Measurements from ENCODE around the gene DALRD3.
A peak's percentile ranks its signal among the peaks of the same experiment; 100 is the strongest.

DALRD3 gene

GRCh38 chr3:49004352-49005302 is 13.8 kb downstream of the DALRD3 start:
- DNase-seq, result no peak

- no peak for DNase-seq
Observed at GRCh38 chr3:49001155-49001554, 17.2 kb downstream of the DALRD3 start.

GRCh38 chr3:48999085-48999858 is 19.1 kb downstream of the DALRD3 start:
- no peak for DNase-seq

- DNase-seq, result no peak
Observed at GRCh38 chr3:48997714-48998637, 20.4 kb downstream of the DALRD3 start.

GRCh38 chr3:48997102-48997635 is 21.2 kb downstream of the DALRD3 start:
- DNase-seq, result no peak

GRCh38 chr3:48996640-48997039 is 21.7 kb downstream of the DALRD3 start:
- DNase-seq, result no peak

- DNase-seq, result no peak
Observed at GRCh38 chr3:48993834-48994233, 24.5 kb downstream of the DALRD3 start.

- DNase-seq, result no peak
Observed at GRCh38 chr3:48991851-48992545, 26.4 kb downstream of the DALRD3 start.

- DNase-seq, result peak; percentile 28
Observed at GRCh38 chr3:48990636-48991469, 27.5 kb downstream of the DALRD3 start.

- peak; percentile 43 for DNase-seq
Observed at GRCh38 chr3:48989796-48990635, 28.4 kb downstream of the DALRD3 start, which contains the start of gene P4HTM. Gene P4HTM, plus strand, starts transcription at chr3:48990241. Its CDS starts 16 bp downstream, at chr3:48990257.

GRCh38 chr3:48989126-48989795 is 29.1 kb downstream of the DALRD3 start:
- DNase-seq, result no peak

- DNase-seq, result no peak
Observed at GRCh38 chr3:48985831-48986376, 32.5 kb downstream of the DALRD3 start.

- DNase-seq, result no peak
Observed at GRCh38 chr3:48984663-48985062, 33.7 kb downstream of the DALRD3 start.

GRCh38 chr3:48983096-48983495 is 35.3 kb downstream of the DALRD3 start:
- no peak for DNase-seq

GRCh38 chr3:48982686-48983085 is 35.7 kb downstream of the DALRD3 start:
- no peak for DNase-seq

- DNase-seq, result no peak
Observed at GRCh38 chr3:48982016-48982415, 36.4 kb downstream of the DALRD3 start.

GRCh38 chr3:48980295-48980694 is 38.1 kb downstream of the DALRD3 start:
- DNase-seq, result no peak

- no peak for DNase-seq
Observed at GRCh38 chr3:48979451-48979850, 38.9 kb downstream of the DALRD3 start.
